ENCODE measurements around the gene KCNA1. TPM values are rescaled to one million over a fixed set of nuclear protein-coding genes. Genes with fewer than 3 reads are reported as not detected.

The KCNA1 gene
- total RNA-seq, 6 experiments from 2014 or later: not detected

- H3K36me3 Mint-ChIP-seq (ENCODE audit: low read depth): peaks cover 4% of the 10 kb centered on the region; the same call in 1 of the 2 replicates
- no peak for DNase-seq
- no peak overlapping the region for H3K27ac Mint-ChIP-seq
- H3K4me1 Mint-ChIP-seq (ENCODE audit: low read depth): no peaks in the 10 kb centered on the region
- TF ChIP-seq CTCF (IDR thresholded peaks at IDR 0.05): no peak
- H3K9me3 Mint-ChIP-seq: peaks cover 11% of the 10 kb centered on the region
- peaks cover 45% of the 10 kb centered on the region for H3K27me3 Mint-ChIP-seq (ENCODE audit: insufficient read depth)
- H3K4me3 Mint-ChIP-seq: no peak overlapping the region
Observed at GRCh38 chr12:4911316-4911994, 1.8 kb downstream of the KCNA1 start.

- Mint-ChIP-seq H3K27me3 (ENCODE audit: insufficient read depth) (peaks cover 36% of the 10 kb centered on the region), H3K4me1 (ENCODE audit: low read depth) (no peaks in the 10 kb centered on the region), H3K36me3 (ENCODE audit: low read depth) (peaks cover 4% of the 10 kb centered on the region; the same call in 1 of the 2 replicates), H3K4me3 (no peak overlapping the region), H3K9me3 (peaks cover 11% of the 10 kb centered on the region), H3K27ac (no peak overlapping the region)
- DNase-seq: no peak
- no peak for TF ChIP-seq CTCF (IDR thresholded peaks at IDR 0.05)
Observed at GRCh38 chr12:4914720-4915119, 5.0 kb downstream of the KCNA1 start.

- Mint-ChIP-seq H3K4me3 (no peak overlapping the region), H3K9me3 (peaks cover 11% of the 10 kb centered on the region), H3K36me3 (ENCODE audit: low read depth) (peaks cover 4% of the 10 kb centered on the region; the same call in 1 of the 2 replicates), H3K27me3 (ENCODE audit: insufficient read depth) (peaks cover 29% of the 10 kb centered on the region), H3K27ac (no peak overlapping the region), H3K4me1 (ENCODE audit: low read depth) (no peaks in the 10 kb centered on the region)
- DNase-seq: no peak
- no peak for TF ChIP-seq CTCF (IDR thresholded peaks at IDR 0.05)
Observed at GRCh38 chr12:4915752-4916151, 6.0 kb downstream of the KCNA1 start.

GRCh38 chr12:4918950-4919660 is 9.4 kb downstream of the KCNA1 start:
- no peak for TF ChIP-seq CTCF (IDR thresholded peaks at IDR 0.05)
- no peaks in the 10 kb centered on the region for H3K36me3 Mint-ChIP-seq (ENCODE audit: low read depth)

GRCh38 chr12:4932576-4932975 is 22.9 kb downstream of the KCNA1 start:
- Mint-ChIP-seq H3K36me3 (ENCODE audit: low read depth) (no peaks in the 10 kb centered on the region), H3K4me1 (ENCODE audit: low read depth) (peaks cover 7% of the 10 kb centered on the region), H3K4me3 (no peak overlapping the region), H3K27me3 (ENCODE audit: insufficient read depth) (peaks cover 10% of the 10 kb centered on the region), H3K9me3 (no peaks in the 10 kb centered on the region), H3K27ac (no peak overlapping the region)
- no peak for DNase-seq
- no peak for TF ChIP-seq CTCF (IDR thresholded peaks at IDR 0.05)

More at GRCh38 chr12:4918950-4919660, 9.4 kb downstream of the KCNA1 start:
- H3K27ac Mint-ChIP-seq: no peak overlapping the region
- H3K4me1 Mint-ChIP-seq (ENCODE audit: low read depth): no peaks in the 10 kb centered on the region
- H3K4me3 Mint-ChIP-seq: no peak overlapping the region
- no peaks in the 10 kb centered on the region for H3K9me3 Mint-ChIP-seq
- DNase-seq: no peak
- H3K27me3 Mint-ChIP-seq (ENCODE audit: insufficient read depth): peaks cover 18% of the 10 kb centered on the region

All from HFFc6 (cell line).